ENCODE measurements around the gene KANK4. TPM values are rescaled to one million over a fixed set of nuclear protein-coding genes. Genes with fewer than 3 reads are reported as not detected.

Gene KANK4
- total RNA-seq, 1 donor: under 0.01 TPM

DNA sequence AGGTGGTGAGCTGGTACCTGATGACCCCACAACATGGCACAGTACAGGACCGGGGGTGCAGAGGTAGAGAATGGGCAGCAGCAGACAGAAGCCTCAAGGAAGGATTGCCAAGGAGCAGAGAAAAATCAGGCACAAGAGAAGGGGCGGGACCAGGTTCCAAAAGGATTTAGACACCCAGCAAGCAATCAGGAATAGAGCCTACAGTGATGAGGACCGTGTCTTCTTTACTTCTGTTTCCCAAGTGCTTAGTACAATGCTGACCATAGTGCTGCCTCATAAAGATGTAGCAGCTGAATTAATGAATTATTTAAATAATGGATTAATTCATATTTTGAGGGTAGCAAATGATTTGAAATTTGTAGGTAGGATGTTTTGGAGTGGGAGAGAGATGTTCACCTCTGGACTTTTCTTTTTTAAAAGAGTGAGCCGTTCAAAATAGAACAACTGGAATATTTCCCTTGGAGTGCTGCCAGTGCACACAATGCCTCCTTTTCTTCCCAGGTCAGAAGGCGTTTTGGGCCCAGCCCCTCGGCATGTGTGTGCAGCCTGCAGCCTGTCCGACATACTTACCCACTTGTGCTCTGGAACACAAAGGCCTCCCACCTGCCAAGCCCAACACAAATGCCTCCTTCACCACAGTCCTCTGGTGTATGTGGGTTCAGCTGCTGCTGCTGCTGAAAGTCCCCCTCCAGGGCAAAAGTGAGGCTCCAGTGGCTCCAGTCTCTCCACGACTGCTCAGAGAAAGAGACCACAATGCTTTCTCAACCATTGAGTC lies 19.6 kb downstream of the KANK4 start:
- Histone ChIP-seq H3K79me2 (ENCODE audit: insufficient read depth, low read length) (no peaks in the 10 kb centered on the region), H2AFZ (ENCODE audit: low read length) (no peak overlapping the region), H3K36me3 (ENCODE audit: insufficient read depth, low read length) (no peaks in the 10 kb centered on the region), H3K4me2 (ENCODE audit: insufficient read depth, low read length) (no peak overlapping the region), H3K4me3 (ENCODE audit: insufficient read depth, low read length) (no peak overlapping the region), H3K27me3 (ENCODE audit: insufficient read depth, low read length) (peaks cover 3% of the 10 kb centered on the region), H3K27ac (ENCODE audit: low read depth, low read length) (no peak overlapping the region), H3K9me3 (ENCODE audit: low read depth, low read length) (no peaks in the 10 kb centered on the region), H4K20me1 (ENCODE audit: insufficient read depth, low read length) (no peaks in the 10 kb centered on the region), H3K4me1 (ENCODE audit: insufficient read depth, low read length) (peaks cover 6% of the 10 kb centered on the region)
- TF ChIP-seq, protein P1, sequence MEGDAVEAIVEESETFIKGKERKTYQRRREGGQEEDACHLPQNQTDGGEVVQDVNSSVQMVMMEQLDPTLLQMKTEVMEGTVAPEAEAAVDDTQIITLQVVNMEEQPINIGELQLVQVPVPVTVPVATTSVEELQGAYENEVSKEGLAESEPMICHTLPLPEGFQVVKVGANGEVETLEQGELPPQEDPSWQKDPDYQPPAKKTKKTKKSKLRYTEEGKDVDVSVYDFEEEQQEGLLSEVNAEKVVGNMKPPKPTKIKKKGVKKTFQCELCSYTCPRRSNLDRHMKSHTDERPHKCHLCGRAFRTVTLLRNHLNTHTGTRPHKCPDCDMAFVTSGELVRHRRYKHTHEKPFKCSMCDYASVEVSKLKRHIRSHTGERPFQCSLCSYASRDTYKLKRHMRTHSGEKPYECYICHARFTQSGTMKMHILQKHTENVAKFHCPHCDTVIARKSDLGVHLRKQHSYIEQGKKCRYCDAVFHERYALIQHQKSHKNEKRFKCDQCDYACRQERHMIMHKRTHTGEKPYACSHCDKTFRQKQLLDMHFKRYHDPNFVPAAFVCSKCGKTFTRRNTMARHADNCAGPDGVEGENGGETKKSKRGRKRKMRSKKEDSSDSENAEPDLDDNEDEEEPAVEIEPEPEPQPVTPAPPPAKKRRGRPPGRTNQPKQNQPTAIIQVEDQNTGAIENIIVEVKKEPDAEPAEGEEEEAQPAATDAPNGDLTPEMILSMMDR (IDR thresholded peaks at IDR 0.05; ENCODE audit: extremely low read depth, low read depth, low read length): no peak
- no peak for DNase-seq (ENCODE audit: insufficient read length, low spot score, missing footprints)

- DNase-seq (ENCODE audit: insufficient read length, low spot score, missing footprints): no peak
- Histone ChIP-seq H3K36me3 (ENCODE audit: insufficient read depth, low read length) (no peaks in the 10 kb centered on the region), H3K4me3 (ENCODE audit: insufficient read depth, low read length) (no peak overlapping the region), H3K9me3 (ENCODE audit: low read depth, low read length) (no peaks in the 10 kb centered on the region), H3K27ac (ENCODE audit: low read depth, low read length) (no peak overlapping the region), H3K4me2 (ENCODE audit: insufficient read depth, low read length) (peak overlapping the region; percentile 18), H3K79me2 (ENCODE audit: insufficient read depth, low read length) (no peaks in the 10 kb centered on the region), H3K4me1 (ENCODE audit: insufficient read depth, low read length) (peaks cover 6% of the 10 kb centered on the region), H4K20me1 (ENCODE audit: insufficient read depth, low read length) (no peaks in the 10 kb centered on the region), H3K27me3 (ENCODE audit: insufficient read depth, low read length) (no peaks in the 10 kb centered on the region), H2AFZ (ENCODE audit: low read length) (no peak overlapping the region)
- TF ChIP-seq, protein P1 (IDR thresholded peaks at IDR 0.05; ENCODE audit: extremely low read depth, low read depth, low read length): no peak
Observed at GRCh38 chr1:62295921-62296491, 23.2 kb downstream of the KANK4 start.

GRCh38 chr1:62294261-62294660 lies 25.0 kb downstream of the KANK4 start:
- no peak for DNase-seq (ENCODE audit: insufficient read length, low spot score, missing footprints)
- no peaks in the 10 kb centered on the region for H3K36me3 ChIP-seq (ENCODE audit: insufficient read depth, low read length)
- no peak overlapping the region for H3K27ac ChIP-seq (ENCODE audit: low read depth, low read length)
- no peak overlapping the region for H2AFZ ChIP-seq (ENCODE audit: low read length)
- no peaks in the 10 kb centered on the region for H3K79me2 ChIP-seq (ENCODE audit: insufficient read depth, low read length)
- H3K4me3 ChIP-seq (ENCODE audit: insufficient read depth, low read length): no peak overlapping the region
- H3K9me3 ChIP-seq (ENCODE audit: low read depth, low read length): no peaks in the 10 kb centered on the region
- no peaks in the 10 kb centered on the region for H3K27me3 ChIP-seq (ENCODE audit: insufficient read depth, low read length)
- no peak overlapping the region for H3K4me2 ChIP-seq (ENCODE audit: insufficient read depth, low read length)
- peaks cover 6% of the 10 kb centered on the region for H3K4me1 ChIP-seq (ENCODE audit: insufficient read depth, low read length)
- TF ChIP-seq, protein P1 (IDR thresholded peaks at IDR 0.05; ENCODE audit: extremely low read depth, low read depth, low read length): peak; percentile 29
- H4K20me1 ChIP-seq (ENCODE audit: insufficient read depth, low read length): no peaks in the 10 kb centered on the region

DNA sequence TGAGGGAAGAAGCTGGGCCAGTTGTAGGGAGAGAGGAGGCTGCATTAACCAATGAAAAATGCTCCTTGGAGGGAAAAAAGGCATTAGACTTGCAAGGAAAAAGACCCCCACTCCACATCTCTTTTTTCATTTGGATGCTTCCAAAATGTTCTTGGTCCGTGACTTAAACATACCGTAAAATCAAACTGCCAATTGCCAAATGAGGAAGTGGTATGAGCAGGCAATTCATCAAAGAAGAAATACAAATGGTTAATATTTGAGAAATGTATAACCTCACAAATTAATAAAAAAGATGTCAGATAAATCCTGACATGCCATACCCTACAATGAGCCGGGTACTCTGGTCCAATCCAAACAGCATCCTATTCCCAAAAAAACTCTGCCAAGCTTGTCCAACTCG lies 30.6 kb downstream of the KANK4 start:
- Histone ChIP-seq H3K36me3 (ENCODE audit: insufficient read depth, low read length) (no peaks in the 10 kb centered on the region), H2AFZ (ENCODE audit: low read length) (no peak overlapping the region), H3K27me3 (ENCODE audit: insufficient read depth, low read length) (peaks cover 28% of the 10 kb centered on the region), H3K4me3 (ENCODE audit: insufficient read depth, low read length) (no peak overlapping the region), H3K79me2 (ENCODE audit: insufficient read depth, low read length) (no peaks in the 10 kb centered on the region), H3K4me1 (ENCODE audit: insufficient read depth, low read length) (no peaks in the 10 kb centered on the region), H4K20me1 (ENCODE audit: insufficient read depth, low read length) (no peaks in the 10 kb centered on the region), H3K4me2 (ENCODE audit: insufficient read depth, low read length) (no peak overlapping the region), H3K27ac (ENCODE audit: low read depth, low read length) (no peak overlapping the region), H3K9me3 (ENCODE audit: low read depth, low read length) (no peaks in the 10 kb centered on the region)
- DNase-seq (ENCODE audit: insufficient read length, low spot score, missing footprints): no peak
- TF ChIP-seq, protein P1 (IDR thresholded peaks at IDR 0.05; ENCODE audit: extremely low read depth, low read depth, low read length): no peak
